Raji (cell line): ENCODE results near the gene ZDHHC3.

Experiments
- POLR2A ChIP-seq: IDR thresholded peaks from 2 replicates; pipeline ENCODE4 v1.6.1; 2011; ENCODE audit warnings: low read depth, low read length, control low read depth; ENCODE audit not compliant: insufficient read depth

ZDHHC3 gene

DNA sequence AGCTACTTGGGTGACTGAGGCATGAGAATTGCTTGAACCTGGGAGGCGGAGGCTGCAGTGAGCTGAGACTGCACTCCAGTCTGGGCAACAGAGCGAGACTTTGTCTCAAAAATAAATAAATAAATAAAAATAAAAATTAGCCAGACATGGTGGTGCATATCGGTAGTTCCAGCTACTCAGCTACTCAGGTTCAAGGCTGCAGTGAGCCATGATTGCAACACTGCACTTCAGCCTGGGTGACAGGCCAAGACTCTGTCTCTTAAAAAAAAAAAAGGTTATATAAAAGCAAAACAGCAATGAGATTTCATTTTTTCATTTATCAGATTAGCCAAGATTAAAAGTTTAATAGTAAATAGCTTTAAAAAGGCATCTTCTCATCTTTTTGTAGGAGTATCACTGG is 98.6 kb downstream of the ZDHHC3 start:
- no peak for TF ChIP-seq POLR2A

DNA sequence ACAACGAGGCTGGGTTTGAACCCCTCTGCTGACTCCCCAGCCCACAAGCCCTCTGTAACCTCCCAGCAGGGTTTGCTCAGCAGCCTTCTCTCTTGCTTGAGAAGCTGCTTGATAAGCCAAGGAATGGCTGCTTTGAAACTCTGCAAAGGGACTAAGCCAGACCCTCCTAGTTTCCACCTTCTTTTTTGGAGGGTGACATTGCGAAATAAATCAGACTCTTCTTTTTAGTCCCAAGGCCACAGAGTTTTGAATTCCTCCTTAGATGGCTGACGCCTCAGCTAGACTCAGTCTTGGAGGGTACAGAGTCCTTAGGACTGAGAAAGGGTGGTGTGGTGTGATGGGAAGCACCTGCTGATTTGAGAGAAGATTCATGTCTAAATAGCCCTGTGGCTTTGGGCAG is 100.4 kb downstream of the ZDHHC3 start:
- TF ChIP-seq POLR2A: no peak
